K562 (cell line): Measurements from ENCODE around the gene CBLIF.

Source experiments
- BMI1 ChIP-seq: fragments of 150-350 bp; IDR thresholded peaks from 2 replicates; pipeline ENCODE4 v1.6.1; 2014; ENCODE audit warnings: low read length
- CCNT2 ChIP-seq: IDR thresholded peaks from 2 replicates; pipeline ENCODE4 v1.6.1; 2011; ENCODE audit warnings: borderline replicate concordance, low read depth, mild to moderate bottlenecking, moderate library complexity, mixed read lengths, low read length; ENCODE audit not compliant: insufficient read length; ENCODE audit errors: extremely low read depth
- POLR2A ChIP-seq: fragments of 450-650 bp; conservative IDR thresholded peaks from 2 replicates; pipeline ENCODE4 v1.6.1; 2016
- RFX5 ChIP-seq: IDR thresholded peaks from 2 replicates; pipeline ENCODE4 v1.6.1; 2011; ENCODE audit warnings: low read depth, mild to moderate bottlenecking, improper control_type of control experiment, low read length

DNA sequence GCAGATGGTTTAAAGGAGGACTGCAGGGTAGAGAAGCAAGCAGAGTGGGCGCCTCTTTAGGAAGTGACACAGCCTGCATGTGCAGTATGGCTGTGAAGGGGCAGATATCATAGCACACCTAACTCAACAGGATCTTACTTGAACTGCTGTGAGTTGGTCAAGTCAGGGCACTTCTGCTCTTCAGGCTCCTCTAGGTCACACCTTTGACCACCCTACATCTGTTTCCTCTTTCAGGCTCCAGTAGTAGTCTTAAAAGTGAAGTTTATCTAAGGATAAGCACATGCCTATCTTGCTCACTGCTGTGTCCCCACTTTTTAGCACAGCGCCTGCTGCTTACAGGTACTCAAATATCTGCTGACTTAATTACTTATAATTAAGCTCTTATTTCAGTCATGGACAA, 41.2 kb downstream of the CBLIF start:
- TF ChIP-seq POLR2A (no peak), BMI1 (no peak), RFX5 (no peak), CCNT2 (no peak)
